Ishikawa (cell line): ENCODE measurements around the gene OR13J1.

Source experiments
- CEBPB ChIP-seq: IDR thresholded peaks from 2 replicates; pipeline ENCODE4 v1.6.1; 2012
- CREB1 ChIP-seq: IDR thresholded peaks from 2 replicates; pipeline ENCODE4 v1.6.1; 2012; ENCODE audit warnings: low read depth
- EGR1 ChIP-seq: IDR thresholded peaks from 2 replicates; pipeline ENCODE4 v1.6.1; 2012
- EP300 ChIP-seq: IDR thresholded peaks from 2 replicates; pipeline ENCODE4 v1.6.1; 2012; ENCODE audit warnings: borderline replicate concordance
- FOXM1 ChIP-seq: IDR thresholded peaks from 2 replicates; pipeline ENCODE4 v1.6.1; 2012; ENCODE audit warnings: low read depth, borderline replicate concordance
- MAX ChIP-seq: IDR thresholded peaks from 2 replicates; pipeline ENCODE4 v1.6.1; 2012
- NFIC ChIP-seq: IDR thresholded peaks from 2 replicates; pipeline ENCODE4 v1.6.1; 2012
- RAD21 ChIP-seq: IDR thresholded peaks from 2 replicates; pipeline ENCODE4 v1.6.1; 2012; ENCODE audit warnings: low read depth
- REST ChIP-seq: IDR thresholded peaks from 2 replicates; pipeline ENCODE4 v1.6.1; 2012; ENCODE audit warnings: low read depth, mild to moderate bottlenecking
- TAF1 ChIP-seq: IDR thresholded peaks from 2 replicates; pipeline ENCODE4 v1.6.1; 2012; ENCODE audit warnings: low read depth, mild to moderate bottlenecking
- TCF12 ChIP-seq: IDR thresholded peaks from 2 replicates; pipeline ENCODE4 v1.6.1; 2012; ENCODE audit warnings: low read depth
- TEAD4 ChIP-seq: IDR thresholded peaks from 2 replicates; pipeline ENCODE4 v1.6.1; 2012
- USF1 ChIP-seq: IDR thresholded peaks from 2 replicates; pipeline ENCODE4 v1.6.1; 2012
- YY1 ChIP-seq: IDR thresholded peaks from 2 replicates; pipeline ENCODE4 v1.6.1; 2012; ENCODE audit warnings: low read depth
- ZBTB7A ChIP-seq: IDR thresholded peaks from 2 replicates; pipeline ENCODE4 v1.6.1; 2012; ENCODE audit warnings: low read depth

Gene OR13J1

GRCh38 chr9:35898337-35898736 lies 28.1 kb upstream of the OR13J1 start:
- TF ChIP-seq EP300 (no peak), TAF1 (no peak), REST (no peak)

- TF ChIP-seq TCF12 (no peak), CREB1 (no peak), TEAD4 (no peak), MAX (no peak), YY1 (no peak), CEBPB (no peak), EP300 (no peak), USF1 (no peak), REST (no peak), EGR1 (no peak), TAF1 (no peak), RAD21 (no peak), ZBTB7A (no peak), NFIC (no peak), FOXM1 (no peak)
Measured at GRCh38 chr9:35896570-35896969, 26.4 kb upstream of the OR13J1 start.

GRCh38 chr9:35892051-35892450 lies 21.9 kb upstream of the OR13J1 start:
- TF ChIP-seq MAX (no peak), TCF12 (no peak), EP300 (no peak), CREB1 (no peak), TAF1 (no peak), RAD21 (no peak), FOXM1 (no peak), TEAD4 (no peak)

- no peak for TF ChIP-seq CREB1
- TF ChIP-seq EP300, result no peak
Measured at GRCh38 chr9:35891646-35892045, 21.4 kb upstream of the OR13J1 start.

GRCh38 chr9:35882996-35883395 lies 12.8 kb upstream of the OR13J1 start:
- TF ChIP-seq CREB1 (no peak), EGR1 (no peak), NFIC (no peak), FOXM1 (no peak), REST (no peak)

- TF ChIP-seq REST (no peak), TCF12 (0 out of 2 replicates have a peak, but pooled peaks have one; percentile 17), TAF1 (no peak), RAD21 (peak; percentile 90), CREB1 (no peak)
Measured at GRCh38 chr9:35882263-35882848, 12.2 kb upstream of the OR13J1 start.
